Stimulated activated CD8-positive, alpha-beta memory T cell treated with anti-CD3 and anti-CD28 coated beads, Interleukin-2, amount 100 ng/mL, for 1 hour (primary cell): Measurements from ENCODE around the gene BORCS8.
"Not testable (repeated sequence)": the region's sequence is repeated elsewhere in the genome, so short reads cannot be mapped to it uniquely, and the experiment has no call there.

Source experiments
- DNase-seq, 2 donors: peaks; one replicate each; pipeline ENCODE4 v3.0.0-alpha.2; 2020; ENCODE audit warnings: low read depth in 2 of 2

The BORCS8 gene

GRCh38 chr19:19179548-19180441, 12.2 kb downstream of the BORCS8 start:
- no peak for DNase-seq

DNA sequence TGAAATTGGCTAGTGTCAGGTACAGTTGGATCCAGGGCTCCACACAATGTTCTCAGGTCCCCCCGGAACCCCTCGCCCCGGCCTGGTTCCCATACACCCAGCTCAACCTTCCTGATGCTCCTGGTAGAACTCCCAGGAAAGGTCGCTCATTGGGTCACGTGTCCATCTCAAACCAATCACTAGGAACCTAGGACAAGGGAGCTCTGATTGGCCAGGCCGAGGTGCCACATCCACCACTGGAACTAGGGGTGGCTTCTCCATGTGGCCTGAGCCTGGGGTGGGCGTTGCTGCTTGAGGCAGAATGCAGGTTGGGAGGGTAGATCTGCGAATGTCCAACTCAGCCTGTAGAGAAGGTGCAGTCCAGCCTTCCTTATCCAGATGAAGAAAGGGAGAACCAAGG, 15.0 kb downstream of the BORCS8 start:
- DNase-seq, result no peak

DNA sequence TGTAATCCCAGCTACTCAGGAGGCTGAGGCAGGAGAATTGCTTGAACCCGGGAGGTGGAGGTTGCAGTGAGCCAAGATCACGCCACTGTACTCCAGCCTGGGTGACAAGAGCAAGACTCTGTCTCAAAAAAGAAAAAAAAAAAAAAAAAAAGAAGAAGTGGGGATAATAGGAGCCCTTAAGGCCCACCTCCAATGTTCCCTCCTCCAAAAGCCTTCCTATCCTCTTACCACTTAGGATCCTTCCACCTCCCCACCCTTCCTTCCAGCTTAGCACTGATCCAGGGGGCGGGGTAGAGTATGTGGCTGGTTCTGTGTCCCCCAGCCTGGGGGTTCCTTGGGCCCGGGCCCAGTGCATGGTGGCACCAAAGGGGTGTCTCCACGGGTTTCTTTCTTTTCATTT, 18.7 kb downstream of the BORCS8 start:
- not testable (repeated sequence) for DNase-seq

- no peak for DNase-seq
These were observed 20.0 kb downstream of the BORCS8 start for GRCh38 chr19:19171821-19172532.

DNA sequence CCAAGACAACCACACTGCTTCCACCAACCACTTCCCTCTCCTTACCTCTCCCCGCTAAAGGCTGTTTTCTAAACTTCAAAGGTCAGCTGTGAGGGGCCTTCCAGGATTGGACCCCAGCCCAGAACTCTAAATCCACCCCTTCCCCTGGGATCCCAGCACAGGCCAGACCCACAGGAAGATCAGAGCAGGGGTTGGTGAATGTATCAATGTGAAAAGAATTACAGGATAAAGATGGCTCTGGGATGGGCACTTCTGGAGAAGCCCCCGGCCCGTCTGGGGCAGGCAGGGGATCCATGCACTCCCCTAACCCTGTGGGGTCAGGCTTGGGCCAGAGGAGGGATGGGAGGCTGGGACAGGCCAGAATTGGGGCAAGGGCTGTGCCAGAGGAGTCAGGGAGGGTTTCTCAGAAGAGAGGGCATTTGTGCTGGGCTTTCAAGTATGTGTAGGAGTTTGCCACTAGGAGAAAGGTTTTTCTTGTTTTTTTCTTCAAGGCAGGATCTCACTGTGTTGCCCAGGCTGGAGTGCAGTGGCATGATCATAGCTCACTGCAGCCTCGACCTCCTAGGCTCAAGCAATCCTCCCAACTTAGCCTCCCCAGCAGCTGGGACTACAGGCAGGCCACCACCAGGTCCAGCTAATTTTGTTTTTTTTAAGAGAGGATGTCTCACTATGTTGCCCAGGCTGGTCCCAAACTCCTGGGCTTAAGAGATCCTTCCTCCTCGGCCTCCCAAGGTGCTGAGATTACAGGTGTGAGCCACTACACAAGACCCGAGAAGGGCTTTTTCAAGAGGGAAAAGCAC, 20.9 kb downstream of the BORCS8 start:
- no peak for DNase-seq

DNA sequence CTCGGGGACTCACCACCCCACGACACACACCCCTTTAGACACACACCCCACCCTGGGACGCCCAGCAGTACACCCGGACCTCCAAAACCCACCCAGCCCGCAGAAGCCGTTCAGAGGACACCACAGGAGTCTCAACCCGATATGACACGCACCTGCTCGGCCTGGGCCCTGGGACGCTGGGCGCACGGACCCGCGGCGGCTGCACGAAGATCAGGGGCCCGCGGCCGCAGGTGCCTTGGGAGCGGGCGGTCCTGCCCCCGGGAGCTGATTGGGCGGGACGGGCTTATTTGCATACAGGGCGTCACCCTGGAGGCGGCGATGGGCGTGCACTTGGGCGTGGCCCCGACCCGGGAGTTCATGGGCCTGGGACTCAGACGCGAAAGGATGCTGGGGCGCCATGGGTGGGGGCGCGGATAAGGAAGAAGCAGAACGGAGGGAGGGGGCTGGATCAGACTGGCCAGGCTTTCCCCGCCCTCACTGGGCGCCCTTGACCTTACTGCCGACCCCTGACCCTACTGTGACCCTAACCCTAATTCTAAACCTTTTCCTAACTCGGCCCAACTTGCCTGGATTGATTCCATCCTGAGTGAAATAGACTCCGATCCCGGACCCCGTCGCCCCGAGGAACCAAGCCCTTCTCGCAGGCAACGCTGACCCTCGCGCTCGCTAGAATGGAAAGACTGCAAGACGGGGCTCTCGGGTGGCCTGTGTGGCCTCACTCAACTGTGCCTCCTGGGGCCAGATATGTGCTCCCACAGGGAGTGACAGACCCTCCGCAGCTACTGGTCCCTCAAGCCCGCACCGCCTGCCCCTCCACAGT, 21.7 kb downstream of the BORCS8 start, which contains the start of gene MEF2B:
Gene MEF2B, minus strand, starts transcription at position 211 of the 820 bp plus-strand sequence. CDS start 19,528 bp downstream, outside the sequence.
- peak; percentile 40 to 53 for DNase-seq

DNA sequence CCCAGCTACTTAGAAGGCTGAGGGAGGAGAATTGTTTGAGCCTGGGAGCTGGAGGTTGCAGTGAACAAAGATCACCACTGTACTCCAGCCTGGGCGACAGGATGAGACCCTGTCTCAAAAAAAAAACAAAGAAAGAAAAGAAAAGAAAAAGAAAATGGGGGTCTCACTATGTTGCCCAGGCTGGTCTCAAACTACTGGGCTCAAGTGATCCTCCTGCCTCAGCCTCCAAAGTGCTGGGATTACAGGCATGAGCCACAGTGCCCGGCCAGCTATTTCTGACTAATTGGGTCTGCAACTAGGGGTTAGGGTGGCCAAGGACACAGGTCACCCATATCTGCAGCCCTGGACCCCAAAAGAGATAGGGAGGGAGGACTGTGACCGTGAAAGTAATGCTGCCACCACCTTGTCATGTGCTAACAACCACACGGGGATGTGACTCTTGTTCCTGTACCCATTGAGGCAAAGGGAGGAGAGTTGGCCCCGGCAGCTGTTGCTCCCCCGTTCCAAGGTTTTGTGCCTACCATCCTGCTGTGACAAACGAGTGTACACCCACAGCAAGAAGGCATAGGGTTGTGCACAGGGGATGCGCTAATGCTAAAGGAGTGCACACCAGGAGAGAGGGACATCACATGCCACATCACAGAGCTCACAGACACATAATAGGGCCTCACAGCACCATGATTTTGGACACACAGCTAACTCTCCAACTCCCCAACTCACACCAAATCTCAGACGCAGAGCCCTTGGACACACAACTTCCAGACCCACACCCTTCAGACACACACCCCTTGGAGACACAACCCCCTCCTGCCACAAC, 22.5 kb downstream of the BORCS8 start:
- DNase-seq, result no peak

- no peak for DNase-seq
These were observed 24.3 kb downstream of the BORCS8 start for GRCh38 chr19:19167612-19168011.

DNA sequence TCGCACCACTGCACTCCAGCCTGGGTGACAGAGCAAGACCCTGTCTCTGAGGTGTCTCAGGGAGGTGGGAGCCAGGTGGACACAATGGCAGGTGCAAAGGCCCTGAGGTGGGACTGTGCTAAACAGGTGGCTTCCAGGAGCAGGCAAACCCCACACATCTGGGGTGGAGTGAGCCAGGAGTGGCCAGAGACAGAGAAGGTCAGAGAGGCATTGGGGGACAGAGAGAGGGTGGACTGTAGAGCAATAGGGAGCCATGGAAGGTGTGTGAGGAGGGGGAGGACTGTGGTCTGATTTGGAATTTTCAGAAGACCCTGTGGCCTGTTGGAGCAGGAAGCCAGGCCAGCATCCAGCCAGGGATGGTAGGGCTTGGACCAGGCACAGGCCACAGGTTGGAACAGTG, 26.6 kb downstream of the BORCS8 start:
- no peak for DNase-seq

DNA sequence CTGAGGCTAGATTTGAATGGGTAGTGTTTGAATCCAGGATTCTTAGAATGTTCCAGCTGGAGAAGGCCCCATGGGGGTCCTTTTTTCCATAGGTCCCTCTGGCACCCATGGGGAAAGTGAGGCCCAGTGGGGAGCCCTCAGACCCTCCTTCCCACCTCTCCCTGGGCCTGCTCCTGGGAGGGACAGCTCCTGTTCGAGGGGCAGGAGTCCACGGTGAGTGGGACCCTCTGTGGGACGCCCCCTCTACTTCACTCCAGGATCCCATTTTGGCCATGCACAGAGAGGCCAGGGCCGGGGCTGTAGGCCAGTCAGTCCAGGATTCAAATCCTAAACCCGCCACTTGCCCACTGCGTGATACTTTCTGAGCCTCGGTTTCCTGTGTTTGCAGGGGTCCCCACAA, 29.5 kb downstream of the BORCS8 start:
- DNase-seq, result no peak

GRCh38 chr19:19160461-19161035, 31.4 kb downstream of the BORCS8 start:
- DNase-seq, result no peak

- DNase-seq, result no peak
These were observed 32.4 kb downstream of the BORCS8 start for GRCh38 chr19:19159534-19159933.

- no peak for DNase-seq
These were observed 34.1 kb downstream of the BORCS8 start for GRCh38 chr19:19157808-19158207.

DNA sequence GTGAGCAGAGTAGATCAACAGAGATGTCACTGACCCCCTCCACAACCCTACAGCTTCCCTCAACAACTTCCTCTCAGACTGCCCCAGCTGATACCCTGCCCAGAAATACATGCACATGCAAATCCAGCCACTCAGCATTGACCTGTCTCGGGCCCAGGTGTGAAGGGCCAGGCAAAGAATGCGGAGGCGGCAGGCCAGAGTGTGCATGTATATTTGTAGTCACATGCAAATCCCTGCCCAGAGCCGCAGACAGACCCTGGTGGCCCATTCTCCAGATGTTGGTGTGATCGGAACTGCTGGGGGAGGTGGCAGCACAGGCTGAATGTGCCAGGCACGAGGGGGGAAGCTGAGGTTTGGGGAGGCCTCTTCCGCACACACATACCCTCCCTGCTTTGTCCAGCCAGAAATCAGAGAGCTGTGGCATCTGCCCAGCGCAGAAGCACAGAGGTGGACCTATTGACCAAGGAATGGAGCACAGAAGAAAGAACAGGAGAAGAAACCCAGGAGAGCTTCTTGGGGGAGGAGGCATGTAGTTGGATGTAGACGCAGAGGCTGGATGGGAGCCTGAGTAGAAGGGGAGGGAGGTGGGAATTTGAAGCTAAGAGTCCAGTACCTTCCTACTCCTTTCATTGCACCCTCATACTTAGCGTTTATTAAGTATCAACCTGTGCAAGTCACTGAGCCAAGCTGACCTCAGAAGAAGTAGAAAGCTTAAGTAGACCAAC, 36.3 kb downstream of the BORCS8 start:
- DNase-seq, result no peak

DNA sequence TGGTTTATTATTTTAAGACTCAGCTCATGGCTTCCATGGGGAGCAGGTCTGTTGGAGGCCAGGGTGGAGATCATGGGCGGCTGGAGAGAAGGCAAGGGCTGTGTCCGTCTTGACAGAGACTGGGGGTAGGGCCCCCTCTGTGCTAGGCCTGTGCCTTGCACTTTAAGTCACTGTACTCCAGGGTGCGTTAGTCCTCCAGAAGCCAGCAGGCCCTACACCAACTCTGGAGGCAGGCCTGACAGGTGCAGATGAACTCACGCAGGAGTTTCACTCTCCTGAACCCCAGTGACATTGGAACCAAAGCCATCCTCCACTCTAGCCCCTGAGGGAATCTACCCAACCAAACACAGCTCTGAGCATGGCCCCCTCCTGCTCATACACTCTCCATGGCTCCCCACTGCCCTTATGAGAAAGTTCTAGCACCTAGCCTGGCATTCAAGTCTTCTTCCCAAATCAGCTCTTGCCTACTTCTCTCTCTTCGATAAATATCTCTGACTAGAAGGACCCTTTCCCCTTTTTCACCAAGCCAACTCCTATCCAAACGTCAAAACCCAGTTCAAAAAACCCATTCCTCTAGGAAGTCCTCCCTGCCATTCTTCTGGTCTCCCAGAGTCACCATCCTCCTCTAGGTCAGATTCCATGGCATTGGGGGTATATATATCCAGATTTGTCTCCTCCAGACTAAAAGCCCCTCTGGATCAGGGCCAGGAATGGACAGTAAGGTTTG, 37.0 kb downstream of the BORCS8 start:
- no peak for DNase-seq

DNA sequence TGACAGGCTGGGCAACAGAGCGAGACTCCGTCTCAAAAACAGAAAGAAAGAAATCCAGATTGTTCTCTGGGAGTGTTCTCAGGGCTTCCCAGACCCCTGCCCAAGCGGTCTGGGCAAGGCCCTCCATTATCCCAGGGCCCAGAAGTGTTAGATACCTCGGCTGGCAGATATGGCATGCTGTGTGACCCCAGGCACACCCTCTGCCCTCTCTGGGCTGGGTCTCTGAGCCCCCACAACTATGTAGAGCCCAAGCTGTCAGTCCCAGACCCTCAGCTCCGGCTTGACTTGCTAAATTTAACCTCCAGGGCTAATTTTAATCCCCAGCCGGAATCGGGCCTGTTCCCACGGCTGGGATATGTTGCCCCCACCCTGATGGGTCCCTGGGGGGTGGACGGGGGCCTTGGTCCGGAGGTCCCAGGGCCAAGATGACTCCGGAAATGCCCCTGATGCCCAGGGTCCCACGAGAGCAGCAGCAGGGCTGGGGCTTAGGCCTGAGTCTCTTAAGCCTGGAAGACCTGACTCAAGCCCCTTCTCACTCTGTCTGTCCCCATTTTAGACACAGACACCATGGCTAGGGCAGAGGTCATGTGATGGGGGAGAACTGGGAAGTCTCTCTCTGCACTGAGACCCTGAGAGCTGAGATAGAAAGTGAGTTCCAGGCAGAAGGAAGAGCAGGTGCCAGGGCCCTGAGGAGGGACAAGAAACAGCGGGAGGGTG, 39.1 kb downstream of the BORCS8 start:
- no peak for DNase-seq

GRCh38 chr19:19151418-19151817, 40.5 kb downstream of the BORCS8 start:
- no peak for DNase-seq

DNA sequence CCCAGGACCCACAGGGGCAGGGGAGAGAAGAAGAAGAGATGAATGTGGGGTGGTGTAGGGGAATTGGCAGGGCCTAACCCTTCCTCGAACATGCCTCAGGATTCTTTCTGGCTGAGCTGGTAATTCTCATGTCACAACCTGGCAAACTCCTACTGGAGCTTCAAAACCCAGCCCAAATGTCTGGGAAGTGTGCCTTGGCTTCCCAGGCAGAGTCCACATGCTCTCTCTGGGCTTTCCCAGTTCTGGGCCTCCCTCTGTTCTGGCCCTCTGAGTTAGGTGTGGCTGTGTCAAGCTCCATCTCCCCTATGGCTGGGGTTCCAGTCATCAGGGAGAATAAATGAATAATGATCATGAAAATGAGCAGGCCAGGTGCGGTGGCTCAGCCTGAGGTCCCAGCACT, 42.5 kb downstream of the BORCS8 start:
- DNase-seq, result no peak
